GM08714 (cell line): ENCODE data around the gene CES4A.

ENCODE experiments used
- H3K4me3 ChIP-seq: fragments of 200-500 bp; sonication (Bioruptor generic); 2 replicates; pipeline ENCODE4 v1.5.1; 2014; ENCODE audit warnings: mild to moderate bottlenecking, low read length, inconsistent platforms
- ZNF274 ChIP-seq: IDR thresholded peaks from 2 replicates; pipeline ENCODE4 v1.6.1; 2012; ENCODE audit warnings: mild to moderate bottlenecking, low read depth, low read length

Gene CES4A

DNA sequence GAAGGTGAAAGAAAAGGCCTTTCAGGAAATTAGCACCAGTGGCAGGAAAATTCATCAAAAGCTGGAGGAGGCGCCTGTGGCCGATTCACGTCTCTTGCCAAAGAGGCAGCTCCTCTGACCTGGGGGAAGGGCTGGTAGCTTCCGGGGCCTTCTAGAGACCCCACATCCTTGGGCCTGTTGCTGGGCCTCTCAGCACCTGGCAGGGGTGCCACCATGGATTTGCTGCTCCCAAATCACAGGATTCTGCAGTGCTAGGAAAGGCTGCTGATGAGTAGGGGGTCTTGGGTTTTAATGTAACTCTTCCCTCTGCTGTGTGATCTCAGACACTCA, 29.0 kb downstream of the CES4A start:
- no peak overlapping the region for H3K4me3 ChIP-seq
- no peak for TF ChIP-seq ZNF274

DNA sequence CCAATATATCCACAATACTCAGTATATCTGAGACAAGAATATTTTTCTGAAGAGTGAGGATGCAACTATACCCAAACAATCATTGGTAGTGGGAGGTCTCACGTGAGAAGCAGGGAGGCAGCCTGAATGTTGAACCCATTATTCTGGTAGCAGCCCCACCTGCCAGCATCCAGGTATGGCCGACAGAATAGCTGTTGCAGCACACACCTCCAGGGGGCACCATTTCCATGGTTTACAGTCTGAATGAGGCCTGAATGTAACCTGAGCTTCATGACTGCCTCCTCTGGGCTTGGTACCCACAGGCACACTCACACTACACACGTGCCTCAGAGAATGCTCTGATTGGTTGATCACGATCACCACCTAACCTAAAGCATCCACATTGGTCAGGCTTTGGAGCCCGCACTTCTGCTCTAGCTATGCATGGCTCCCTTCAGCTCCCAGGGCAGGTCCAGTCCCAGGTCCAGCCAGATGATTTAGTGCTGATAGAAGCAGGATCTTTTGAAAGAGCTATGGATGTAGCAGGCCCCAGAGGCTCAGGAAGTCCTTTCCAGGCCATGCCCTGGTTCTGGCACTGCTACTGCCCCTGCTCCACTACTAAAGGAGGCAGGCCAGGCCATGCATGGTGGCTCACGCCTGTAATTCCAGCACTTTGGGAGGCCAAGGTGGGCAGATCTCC, 29.6 kb downstream of the CES4A start:
- TF ChIP-seq ZNF274 = no peak
- no peak overlapping the region for H3K4me3 ChIP-seq

DNA sequence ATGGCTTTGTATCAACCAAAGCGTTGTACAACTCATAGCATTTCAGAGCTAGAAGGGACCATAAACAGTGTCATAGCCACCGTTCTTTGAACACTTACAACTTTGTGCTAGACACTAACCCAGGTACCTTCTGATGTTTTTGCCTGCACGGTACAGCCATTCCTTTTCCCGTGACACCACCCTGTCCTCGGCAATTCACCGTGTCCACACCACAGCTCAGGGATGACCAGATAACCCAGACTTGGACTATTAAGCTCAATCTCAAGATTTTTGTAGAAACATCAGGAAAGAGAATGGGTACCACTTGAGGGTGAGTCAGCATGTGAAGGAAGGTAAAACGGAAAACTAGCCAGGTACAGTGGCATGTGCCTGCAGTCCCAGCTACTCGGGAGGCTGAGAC, 30.8 kb downstream of the CES4A start:
- no peak for TF ChIP-seq ZNF274
- no peak overlapping the region for H3K4me3 ChIP-seq

DNA sequence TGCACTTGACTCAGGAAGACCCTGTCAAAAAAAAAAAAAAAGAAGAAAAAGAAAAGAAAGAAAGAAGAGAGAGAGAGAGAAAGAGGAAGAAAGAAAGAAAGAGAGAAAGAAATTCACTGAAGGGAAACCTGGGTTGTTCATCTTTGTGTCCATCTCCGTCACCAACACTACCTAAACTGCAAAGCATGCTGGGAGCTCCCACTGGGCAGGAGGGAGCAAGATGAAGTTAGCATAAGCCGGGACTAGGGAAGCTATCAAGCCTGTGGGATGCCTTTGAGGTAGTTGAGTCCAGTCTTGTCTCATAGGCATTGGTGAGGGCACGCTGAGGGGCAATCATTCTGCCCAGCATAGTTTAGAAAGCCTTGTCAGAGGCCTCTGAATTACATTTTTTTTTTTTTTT, 32.9 kb downstream of the CES4A start:
- no peak overlapping the region for H3K4me3 ChIP-seq
- no peak for TF ChIP-seq ZNF274

DNA sequence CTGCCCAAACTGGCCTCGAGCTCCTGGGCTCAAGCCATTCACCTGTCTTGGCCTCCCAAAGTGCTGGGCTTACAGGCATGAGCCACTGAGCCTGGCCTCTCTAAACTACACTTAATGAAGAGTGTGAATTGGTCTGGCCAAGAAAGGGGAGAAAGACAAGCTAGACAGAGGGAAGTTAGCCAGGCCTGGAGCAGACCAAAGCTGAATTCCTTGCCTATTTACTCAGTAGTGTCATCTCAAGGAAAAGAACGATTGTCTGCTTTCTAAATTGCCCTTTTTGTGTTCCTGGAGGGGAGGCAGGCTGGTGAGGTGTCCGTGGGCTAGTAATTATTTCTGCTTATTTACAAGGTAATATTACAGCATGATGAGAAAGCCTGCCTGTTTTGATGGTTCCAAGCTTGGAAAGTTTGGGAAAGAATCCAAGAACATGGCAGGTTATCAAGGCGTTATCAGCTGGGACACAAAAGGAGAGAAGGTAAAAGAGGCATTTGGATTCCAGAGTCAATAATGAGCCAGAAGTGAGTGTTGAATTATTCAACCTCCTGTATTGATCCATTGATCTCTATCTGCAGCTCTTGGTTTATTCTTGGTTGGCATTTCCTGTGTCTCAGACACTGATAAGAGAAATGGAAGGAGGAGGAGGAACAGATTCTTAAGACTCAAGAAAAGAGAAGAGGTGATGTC, 34.3 kb downstream of the CES4A start:
- TF ChIP-seq ZNF274 = no peak
- H3K4me3 ChIP-seq = no peak overlapping the region

DNA sequence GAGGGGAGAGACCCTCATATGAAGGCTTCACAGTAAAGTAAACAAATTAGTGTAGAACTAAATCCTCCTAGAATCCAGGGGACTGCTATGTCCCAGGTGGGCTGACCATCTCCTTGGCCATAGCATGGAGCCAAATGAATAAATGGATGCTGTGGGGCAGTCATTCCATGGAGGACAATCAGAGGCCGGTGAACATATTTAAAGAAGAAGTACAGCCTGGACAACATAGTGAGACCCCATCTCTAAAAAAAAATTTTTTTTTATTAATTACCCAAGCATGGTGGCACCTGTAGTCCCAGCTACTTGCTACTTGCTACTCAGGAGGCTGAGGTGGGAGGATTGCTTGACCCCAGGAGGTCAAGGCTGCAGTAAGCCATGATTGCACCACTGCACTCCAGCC, 35.3 kb downstream of the CES4A start:
- no peak for TF ChIP-seq ZNF274
- H3K4me3 ChIP-seq = no peak overlapping the region

DNA sequence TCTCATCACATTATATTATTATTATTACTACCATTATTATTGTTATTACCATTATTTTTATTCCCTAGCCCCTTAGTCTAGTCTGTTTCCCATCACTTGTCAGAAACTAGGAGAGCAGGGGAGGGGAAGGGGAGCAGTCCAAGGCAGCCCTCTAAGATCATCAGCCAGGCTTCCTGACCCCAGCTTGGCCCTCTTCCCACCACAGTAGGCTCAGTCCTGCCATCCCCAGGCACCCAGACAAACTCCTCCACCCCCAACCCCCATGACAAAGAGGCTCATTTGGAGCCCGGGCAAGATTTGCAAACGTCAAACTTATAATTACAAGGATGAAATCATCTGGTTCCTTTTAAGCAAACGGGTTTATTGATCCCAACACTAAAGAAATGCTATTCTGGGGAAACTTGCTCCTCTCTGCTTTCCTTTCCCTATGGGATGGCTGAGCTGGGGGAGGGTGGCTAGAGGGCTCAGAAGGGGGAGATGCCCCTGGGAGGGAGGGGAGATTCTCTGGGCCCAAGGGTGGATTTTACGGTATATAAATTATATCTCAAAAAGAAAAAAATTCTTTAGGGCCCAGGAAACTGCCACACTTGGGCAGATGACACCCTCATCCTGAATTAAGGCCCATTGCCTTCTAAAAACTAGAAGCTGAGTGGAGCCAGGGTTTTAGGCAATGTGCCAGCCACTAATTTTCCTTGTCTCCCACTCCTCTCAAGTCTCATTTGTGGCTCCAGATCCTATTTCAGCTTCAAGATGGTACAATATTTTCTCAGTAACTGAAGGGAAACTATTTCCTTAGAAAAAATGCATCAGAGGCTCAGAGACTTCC, 36.2 kb downstream of the CES4A start:
- no peak for TF ChIP-seq ZNF274
- no peak overlapping the region for H3K4me3 ChIP-seq

DNA sequence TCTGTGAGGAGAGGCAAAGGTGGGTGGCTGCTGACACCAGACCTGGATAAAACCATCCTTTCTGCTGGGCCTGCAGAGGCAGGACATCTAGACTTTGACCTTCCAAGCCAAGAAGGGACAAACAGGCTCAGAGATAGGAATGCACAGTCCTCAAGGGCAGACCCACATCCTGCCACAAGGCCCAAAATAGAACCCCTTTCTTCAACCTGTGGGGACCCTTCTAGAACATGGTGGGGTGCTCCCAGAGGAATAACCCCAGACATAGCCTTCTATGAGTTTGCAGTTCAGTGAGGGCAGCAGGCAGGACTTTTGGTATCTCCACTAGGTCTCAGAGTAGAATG, 36.8 kb downstream of the CES4A start:
- no peak overlapping the region for H3K4me3 ChIP-seq
- no peak for TF ChIP-seq ZNF274

DNA sequence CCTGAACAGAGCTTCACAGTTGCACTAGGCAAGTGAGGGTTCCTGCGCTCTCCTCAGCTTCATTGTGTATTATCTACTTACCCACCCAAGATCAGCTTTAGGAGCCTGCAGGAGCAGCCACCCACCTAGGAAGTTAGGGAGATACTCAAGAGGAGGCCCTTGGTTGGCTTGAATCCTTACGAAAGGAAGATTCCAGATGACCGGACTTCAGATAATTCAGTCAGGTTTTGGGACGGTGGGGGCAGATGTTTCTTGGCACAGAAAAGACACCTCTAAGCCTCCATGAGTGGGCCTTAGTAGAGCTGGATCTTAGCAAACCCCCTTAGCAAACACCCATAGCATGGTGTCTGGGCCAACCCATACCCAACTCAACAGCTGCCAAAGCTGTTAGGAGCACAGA, 38.2 kb downstream of the CES4A start:
- no peak for TF ChIP-seq ZNF274
- H3K4me3 ChIP-seq = no peak overlapping the region

DNA sequence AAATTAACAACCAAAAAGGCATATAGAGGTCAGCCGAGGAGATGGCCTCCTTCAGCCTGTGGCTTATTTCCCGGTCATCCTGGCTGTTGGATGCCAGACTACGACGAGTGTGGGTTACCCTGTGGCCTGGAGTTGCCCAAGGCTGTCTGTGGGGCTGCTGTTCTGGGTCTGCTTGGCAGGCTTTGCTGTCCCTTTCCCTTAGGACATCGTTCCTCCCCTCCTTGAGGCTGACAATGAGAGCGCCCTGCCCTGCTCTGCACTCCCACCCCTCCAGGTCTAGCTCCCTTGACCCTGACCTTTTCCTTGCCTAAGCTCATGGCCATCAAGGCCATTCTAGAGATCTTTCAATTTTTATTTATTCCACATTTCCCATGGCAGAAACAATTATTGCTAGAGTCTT, 38.7 kb downstream of the CES4A start:
- H3K4me3 ChIP-seq = no peak overlapping the region
- TF ChIP-seq ZNF274 = no peak

DNA sequence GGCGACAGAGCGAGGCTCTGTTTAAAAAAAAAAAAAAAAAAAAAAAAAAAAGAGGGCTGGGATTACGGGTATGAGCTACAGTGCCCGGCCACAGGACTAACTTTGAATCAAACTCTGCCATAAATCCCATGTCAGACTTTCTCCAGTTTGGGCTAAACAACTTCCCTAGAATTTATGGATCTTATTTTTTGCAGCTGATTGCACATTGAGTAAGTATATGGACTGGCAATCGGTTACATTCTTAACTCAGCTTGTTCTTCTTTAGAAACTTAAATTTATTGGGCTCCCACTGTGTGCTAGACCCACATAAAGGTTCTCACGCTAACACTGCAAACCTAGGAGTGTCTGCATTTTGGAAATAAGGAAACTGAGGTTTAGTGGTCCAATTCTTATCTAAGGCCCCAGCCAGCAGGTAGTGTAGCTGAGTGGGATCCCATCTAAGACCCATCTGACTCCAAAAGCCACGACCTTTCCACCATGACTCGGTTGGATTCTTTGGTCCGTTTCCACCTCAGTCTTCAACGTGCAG, 39.8 kb downstream of the CES4A start:
- H3K4me3 ChIP-seq = peak overlapping the region; percentile 56; the same call in 1 of the 2 replicates
- no peak for TF ChIP-seq ZNF274

DNA sequence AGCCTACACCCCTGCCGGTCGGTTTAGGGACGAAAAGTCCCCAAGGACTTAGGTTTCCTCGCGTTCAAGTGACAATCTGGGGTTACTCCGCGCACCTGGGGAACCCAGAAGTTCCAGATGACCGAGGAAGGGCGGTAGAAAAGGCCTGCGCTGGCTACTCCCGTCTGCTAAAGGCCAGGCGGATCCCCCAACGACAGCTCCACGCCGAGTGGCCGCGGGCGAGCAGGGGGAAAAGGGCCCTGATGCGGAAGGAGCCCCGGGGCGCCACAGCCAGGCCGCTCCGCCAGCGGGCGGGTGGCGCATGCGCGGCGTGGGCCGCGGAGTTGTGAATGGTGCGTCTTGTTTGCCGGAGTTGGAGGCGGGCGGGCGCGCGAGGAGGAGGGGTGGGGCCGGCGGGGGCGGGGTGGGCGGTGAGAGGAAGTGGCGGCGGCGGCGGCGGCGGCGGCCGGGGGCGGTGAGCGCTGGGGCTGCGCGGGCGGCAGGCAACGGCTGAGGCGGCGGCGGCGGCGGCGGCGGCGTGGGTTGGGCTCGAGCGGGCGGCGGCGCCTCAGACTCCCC, 40.4 kb downstream of the CES4A start, which contains the start of gene CBFB:
CBFB (plus strand) TSS at position 454 of the 558 bp plus-strand sequence. CDS start 259 bp downstream, outside the sequence.
- no peak for TF ChIP-seq ZNF274
- H3K4me3 ChIP-seq = peak within 1 kb of the TSS; percentile 82

DNA sequence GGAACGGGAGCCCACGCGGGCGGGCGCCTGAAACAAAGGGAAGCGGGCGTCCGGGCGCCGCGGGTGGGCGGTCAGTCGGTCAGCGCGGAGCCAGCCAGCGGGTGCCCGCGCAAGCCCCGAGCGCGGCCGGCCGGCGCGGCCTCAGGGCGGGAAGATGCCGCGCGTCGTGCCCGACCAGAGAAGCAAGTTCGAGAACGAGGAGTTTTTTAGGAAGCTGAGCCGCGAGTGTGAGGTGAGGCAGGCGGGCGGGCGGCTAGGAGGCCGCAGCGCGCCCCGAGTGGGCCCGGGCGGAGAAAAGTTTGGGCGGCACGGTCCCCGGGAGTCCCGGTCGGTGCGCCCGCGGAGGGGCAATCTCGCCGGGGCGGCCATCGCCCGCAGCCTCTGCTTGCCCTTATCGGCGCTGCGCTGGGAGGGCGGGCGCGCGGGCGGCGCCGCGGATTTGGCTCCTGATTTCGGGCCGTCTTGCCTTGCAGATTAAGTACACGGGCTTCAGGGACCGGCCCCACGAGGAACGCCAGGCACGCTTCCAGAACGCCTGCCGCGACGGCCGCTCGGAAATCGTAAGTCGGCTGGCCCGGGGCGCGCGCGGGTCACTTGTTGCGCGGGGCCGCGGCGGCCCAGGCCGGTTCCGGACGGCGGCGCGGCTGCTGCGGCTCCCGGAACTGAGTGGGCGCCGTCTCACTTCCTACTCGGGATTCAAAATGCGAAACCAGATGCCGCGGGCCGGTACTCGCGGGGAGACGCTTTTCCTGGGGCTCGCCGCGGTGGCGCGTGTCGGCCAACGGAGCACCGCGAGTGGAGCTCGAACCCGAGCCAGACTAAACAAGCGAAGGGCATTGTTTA, 41.1 kb downstream of the CES4A start:
- peak overlapping the region; percentile 82 for H3K4me3 ChIP-seq
- no peak for TF ChIP-seq ZNF274
